Gastroesophageal sphincter (tissue), 4 donors: ENCODE measurements around the gene ZCCHC4. TPM values are rescaled to one million over a fixed set of nuclear protein-coding genes. Genes with fewer than 3 reads are reported as not detected.

Experiments
- ATAC-seq: fragments of 150-250 bp; one replicate; pipeline ENCODE4 v1.9.1; 2016; ENCODE audit warnings: mild to moderate bottlenecking, moderate library complexity
- H3K27ac ChIP-seq, 4 donors: fragments of 200-600 bp; sonication (generic) in 3 of 4; 1 replicate in 3 of 4; 2 replicates in 1 of 4; pipeline ENCODE4 v1.5.1; 2016 to 2019
- H3K27me3 ChIP-seq: fragments of 200-600 bp; sonication (generic); one replicate; pipeline ENCODE4 v1.5.1; 2019
- H3K36me3 ChIP-seq, 2 donors: fragments of 200-600 bp; sonication (generic); one replicate each; pipeline ENCODE4 v1.5.1; 2019; ENCODE audit warnings: control low read depth in 1 of 2
- H3K4me1 ChIP-seq, 3 donors: fragments of 200-600 bp; sonication (generic); 1 replicate in 2 of 3; 2 replicates in 1 of 3; pipeline ENCODE4 v1.5.1; 2016 to 2019; ENCODE audit warnings: control low read depth in 2 of 3
- H3K4me3 ChIP-seq, 2 donors: fragments of 200-600 bp; sonication (generic); one replicate each; pipeline ENCODE4 v1.5.1; 2019; ENCODE audit warnings: mild to moderate bottlenecking in 1 of 2, moderate library complexity in 1 of 2
- H3K9me3 ChIP-seq, 3 donors: fragments of 200-600 bp; sonication (generic); one replicate each; pipeline ENCODE4 v1.5.1; 2017 to 2019; ENCODE audit warnings: control low read depth in 2 of 3
- EP300 ChIP-seq: sonication (generic); formaldehyde crosslinking; IDR thresholded peaks from one replicate; pipeline ENCODE4 v1.6.1; 2017; ENCODE audit warnings: antibody characterized with exemption, mild to moderate bottlenecking
- POLR2A ChIP-seq, 2 donors: fragments of 450-650 bp; IDR thresholded peaks; one replicate each; pipeline ENCODE4 v1.6.1; 2017; ENCODE audit warnings: antibody characterized with exemption in 2 of 2, mild to moderate bottlenecking in 2 of 2, moderate library complexity in 1 of 2
- POLR2AphosphoS5 ChIP-seq: sonication (generic); formaldehyde crosslinking; IDR thresholded peaks from one replicate; pipeline ENCODE4 v1.6.1; 2017; ENCODE audit warnings: antibody characterized with exemption
- whole genome bisulfite sequencing, 2 donors: methylation state at CpG; one replicate each; pipeline ENCODE4 v1.1.5; 2018; ENCODE audit warnings: low coverage in 1 of 2; 5-methylcytosine and 5-hydroxymethylcytosine counted together
- total RNA-seq, 4 donors: library from RNA; depleted of rRNA; stranded (reverse); fragments of >200 nt; gene quantifications; one replicate each; pipeline ENCODE4 v1.1.0, GENCODE V29; 2016
- TF ChIP-seq, protein P1 (sequence below), 4 experiments: fragments of 200-600 bp in 2 of 4; fragments of 450-650 bp in 2 of 4; sonication (generic) in 1 of 4; IDR thresholded peaks; one replicate each; pipeline ENCODE4 v1.5.1; 2017 to 2019; ENCODE audit warnings: antibody characterized with exemption in 4 of 4, mild to moderate bottlenecking in 2 of 4, moderate library complexity in 2 of 4

The ZCCHC4 gene
- total RNA-seq, 4 donors from 2014 or later: 9.5 to 15.3 (median 11.5) TPM

DNA sequence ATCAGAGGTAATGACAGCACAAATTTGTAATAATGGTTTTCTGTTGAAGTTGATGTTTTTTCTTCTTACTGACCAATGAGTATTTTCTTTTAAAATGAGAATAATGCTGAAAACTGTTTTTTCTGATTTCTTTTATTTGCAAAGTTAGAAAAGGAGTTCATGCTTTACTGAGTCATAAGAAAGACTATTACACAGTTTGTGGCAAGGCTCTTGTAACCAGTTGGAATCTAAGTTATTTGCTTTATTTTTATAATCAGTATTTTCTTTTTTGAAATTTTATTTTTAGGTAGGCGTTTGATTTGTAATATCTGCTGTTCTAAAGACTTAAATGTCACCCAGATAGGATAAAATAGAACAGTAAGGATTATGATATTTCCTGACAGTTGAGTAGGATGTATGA is 89.9 kb downstream of the ZCCHC4 start:
- H3K27ac ChIP-seq: no peak overlapping the region
- H3K27me3 ChIP-seq: no peaks in the 10 kb centered on the region
- H3K4me1 ChIP-seq: no peaks in the 10 kb centered on the region
- H3K4me3 ChIP-seq: no peak overlapping the region
- no peak for ATAC-seq
- TF ChIP-seq POLR2A (IDR thresholded peaks at IDR 0.05) (no peak), EP300 (no peak), POLR2AphosphoS5 (no peak)
- TF ChIP-seq, protein P1, sequence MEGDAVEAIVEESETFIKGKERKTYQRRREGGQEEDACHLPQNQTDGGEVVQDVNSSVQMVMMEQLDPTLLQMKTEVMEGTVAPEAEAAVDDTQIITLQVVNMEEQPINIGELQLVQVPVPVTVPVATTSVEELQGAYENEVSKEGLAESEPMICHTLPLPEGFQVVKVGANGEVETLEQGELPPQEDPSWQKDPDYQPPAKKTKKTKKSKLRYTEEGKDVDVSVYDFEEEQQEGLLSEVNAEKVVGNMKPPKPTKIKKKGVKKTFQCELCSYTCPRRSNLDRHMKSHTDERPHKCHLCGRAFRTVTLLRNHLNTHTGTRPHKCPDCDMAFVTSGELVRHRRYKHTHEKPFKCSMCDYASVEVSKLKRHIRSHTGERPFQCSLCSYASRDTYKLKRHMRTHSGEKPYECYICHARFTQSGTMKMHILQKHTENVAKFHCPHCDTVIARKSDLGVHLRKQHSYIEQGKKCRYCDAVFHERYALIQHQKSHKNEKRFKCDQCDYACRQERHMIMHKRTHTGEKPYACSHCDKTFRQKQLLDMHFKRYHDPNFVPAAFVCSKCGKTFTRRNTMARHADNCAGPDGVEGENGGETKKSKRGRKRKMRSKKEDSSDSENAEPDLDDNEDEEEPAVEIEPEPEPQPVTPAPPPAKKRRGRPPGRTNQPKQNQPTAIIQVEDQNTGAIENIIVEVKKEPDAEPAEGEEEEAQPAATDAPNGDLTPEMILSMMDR (IDR thresholded peaks at IDR 0.05): no peak
- H3K9me3 ChIP-seq: no peaks in the 10 kb centered on the region
- WGBS, 2 donors: 78 to 93% methylated on average over 1 of the region's 1 CpG
- H3K36me3 ChIP-seq: peaks cover 7 to 100% of the 10 kb centered on the region in 2 donors

DNA sequence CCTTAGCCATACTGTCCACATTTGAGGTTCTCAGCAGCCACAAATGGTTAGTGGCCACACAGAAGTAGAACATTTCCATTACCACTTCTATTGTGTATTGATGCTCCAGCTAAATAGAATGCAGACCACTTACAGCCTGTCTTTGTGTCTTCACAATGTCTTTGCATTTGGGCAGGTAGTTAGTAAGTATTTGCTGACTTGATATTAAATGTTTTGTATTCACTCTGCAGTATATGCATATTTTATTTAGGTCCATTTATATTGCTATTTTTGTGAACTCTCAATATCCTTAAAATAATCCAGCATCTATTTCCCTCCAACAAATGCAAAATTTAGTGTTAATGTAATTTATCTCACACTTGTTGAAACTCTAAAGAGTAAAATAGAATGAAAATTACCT is 91.1 kb downstream of the ZCCHC4 start:
- H3K4me1 ChIP-seq: no peaks in the 10 kb centered on the region
- H3K27me3 ChIP-seq: no peaks in the 10 kb centered on the region
- H3K4me3 ChIP-seq: no peak overlapping the region
- H3K36me3 ChIP-seq: peaks cover 6 to 100% of the 10 kb centered on the region in 2 donors
- TF ChIP-seq POLR2A (IDR thresholded peaks at IDR 0.05) (no peak), POLR2AphosphoS5 (no peak), EP300 (no peak)
- TF ChIP-seq, protein P1 (IDR thresholded peaks at IDR 0.05): no peak
- no peak for ATAC-seq
- no peak overlapping the region for H3K27ac ChIP-seq
- no peaks in the 10 kb centered on the region for H3K9me3 ChIP-seq

DNA sequence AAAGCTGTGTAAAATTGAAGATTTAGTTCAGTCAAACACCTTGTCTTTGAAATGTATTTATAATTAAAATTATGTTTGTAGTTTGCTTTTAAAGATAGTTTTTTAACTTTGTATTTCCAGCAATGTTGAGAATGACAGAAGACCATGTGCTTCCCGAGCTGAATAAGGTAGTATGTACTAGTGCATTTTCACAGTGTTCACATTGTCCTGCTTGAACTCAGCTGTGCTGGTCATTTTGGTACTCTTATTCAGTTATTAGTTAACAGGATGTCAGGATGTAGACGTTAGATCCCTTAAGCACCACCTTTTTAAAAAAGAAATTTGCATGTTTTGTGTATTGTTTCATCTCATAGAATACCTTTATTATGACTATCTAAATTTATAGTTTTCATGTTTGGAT is 92.9 kb downstream of the ZCCHC4 start:
- no peak for ATAC-seq
- H3K4me3 ChIP-seq: no peak overlapping the region
- H3K36me3 ChIP-seq: peaks cover 6 to 100% of the 10 kb centered on the region in 2 donors
- H3K4me1 ChIP-seq: no peaks in the 10 kb centered on the region
- no peaks in the 10 kb centered on the region for H3K9me3 ChIP-seq
- H3K27me3 ChIP-seq: no peaks in the 10 kb centered on the region
- TF ChIP-seq POLR2A (IDR thresholded peaks at IDR 0.05) (no peak), POLR2AphosphoS5 (no peak), EP300 (no peak)
- TF ChIP-seq, protein P1 (IDR thresholded peaks at IDR 0.05): no peak
- WGBS, 2 donors: 68 to 81% methylated on average over 2 of the region's 2 CpGs
- no peak overlapping the region for H3K27ac ChIP-seq

DNA sequence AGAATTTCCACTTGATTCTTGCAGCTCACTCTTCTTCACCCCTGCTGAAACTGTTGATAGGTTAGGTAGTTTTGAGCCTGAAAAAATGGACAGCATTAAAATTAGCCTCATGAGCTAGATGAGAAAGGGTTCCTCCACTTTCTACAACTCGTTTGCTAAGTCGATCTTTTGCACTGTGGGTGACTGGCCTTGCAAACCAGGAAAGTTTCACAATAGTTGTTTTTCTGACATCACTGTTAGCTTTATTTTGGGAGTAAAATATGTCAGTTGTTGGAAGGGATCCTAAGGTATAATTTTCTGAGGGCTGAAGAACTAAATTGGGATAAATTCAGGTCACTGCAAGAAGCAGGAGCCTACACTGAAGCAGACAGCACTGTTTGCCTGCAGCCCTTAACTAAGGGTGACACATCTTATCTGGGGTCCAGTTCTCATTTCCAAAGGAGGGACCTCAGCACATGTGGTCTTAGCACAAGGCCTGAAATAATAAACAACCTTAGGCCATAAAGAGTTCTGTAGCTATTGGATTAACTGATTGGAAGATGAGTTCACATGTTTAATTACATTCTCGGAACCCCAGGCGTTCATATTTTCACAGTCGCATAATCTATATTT is 93.6 kb downstream of the ZCCHC4 start:
- TF ChIP-seq, protein P1 (IDR thresholded peaks at IDR 0.05): no peak
- TF ChIP-seq EP300 (no peak), POLR2AphosphoS5 (no peak), POLR2A (IDR thresholded peaks at IDR 0.05) (no peak)
- Histone ChIP-seq H3K36me3 (peaks cover 6 to 100% of the 10 kb centered on the region in 2 donors), H3K27me3 (no peaks in the 10 kb centered on the region), H3K4me3 (no peak overlapping the region), H3K4me1 (no peaks in the 10 kb centered on the region), H3K9me3 (no peaks in the 10 kb centered on the region), H3K27ac (no peak overlapping the region)
- ATAC-seq: peak; percentile 43
- WGBS, 2 donors: 90 to 97% methylated on average over 5 of the region's 5 CpGs

DNA sequence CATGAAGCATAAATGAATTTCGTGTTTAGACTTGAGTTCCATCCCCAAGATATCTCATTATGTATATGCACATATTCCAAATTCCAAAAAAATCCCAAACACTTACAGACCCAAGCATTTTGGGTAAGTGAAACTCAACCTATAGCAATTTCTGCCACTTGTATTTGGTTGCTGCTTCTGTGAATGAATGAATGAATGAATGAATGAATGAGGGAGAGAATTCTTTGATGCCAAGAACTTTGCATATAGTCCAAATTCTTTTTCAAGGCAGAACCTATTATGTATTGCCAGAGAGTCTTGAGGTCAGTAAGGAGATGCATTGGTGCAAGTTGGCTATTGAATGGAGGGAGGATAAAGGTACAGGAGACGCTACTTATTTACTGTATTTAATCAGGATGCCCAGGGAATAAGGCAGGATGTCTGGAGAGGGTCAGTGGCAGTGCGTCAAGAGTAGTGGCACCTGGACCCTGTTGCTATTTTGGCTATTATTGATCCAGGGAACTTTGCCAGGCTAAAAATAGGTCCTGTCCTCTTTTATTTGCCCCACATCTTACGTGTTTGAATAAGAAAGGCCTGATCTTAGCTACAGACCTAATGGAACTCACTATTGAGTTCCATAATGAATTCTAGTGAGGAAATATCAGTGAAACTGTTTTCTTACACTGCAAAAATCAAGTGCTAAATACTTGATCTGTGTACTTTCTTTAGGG is 98.4 kb downstream of the ZCCHC4 start:
- WGBS, 2 donors: 62 to 87% methylated on average over 4 of the region's 4 CpGs
- Histone ChIP-seq H3K4me1 (no peaks in the 10 kb centered on the region), H3K27me3 (no peaks in the 10 kb centered on the region), H3K9me3 (no peaks in the 10 kb centered on the region), H3K27ac (no peak overlapping the region), H3K36me3 (peaks cover 6 to 100% of the 10 kb centered on the region in 2 donors), H3K4me3 (no peak overlapping the region)
- no peak for ATAC-seq
- TF ChIP-seq, protein P1 (IDR thresholded peaks at IDR 0.05): no peak
- TF ChIP-seq POLR2A (IDR thresholded peaks at IDR 0.05) (no peak), EP300 (no peak), POLR2AphosphoS5 (no peak)
